ENCODE measurements around the gene TBX21.
A peak's percentile ranks its signal among the peaks of the same experiment; 100 is the strongest.

Gene TBX21, protein sequence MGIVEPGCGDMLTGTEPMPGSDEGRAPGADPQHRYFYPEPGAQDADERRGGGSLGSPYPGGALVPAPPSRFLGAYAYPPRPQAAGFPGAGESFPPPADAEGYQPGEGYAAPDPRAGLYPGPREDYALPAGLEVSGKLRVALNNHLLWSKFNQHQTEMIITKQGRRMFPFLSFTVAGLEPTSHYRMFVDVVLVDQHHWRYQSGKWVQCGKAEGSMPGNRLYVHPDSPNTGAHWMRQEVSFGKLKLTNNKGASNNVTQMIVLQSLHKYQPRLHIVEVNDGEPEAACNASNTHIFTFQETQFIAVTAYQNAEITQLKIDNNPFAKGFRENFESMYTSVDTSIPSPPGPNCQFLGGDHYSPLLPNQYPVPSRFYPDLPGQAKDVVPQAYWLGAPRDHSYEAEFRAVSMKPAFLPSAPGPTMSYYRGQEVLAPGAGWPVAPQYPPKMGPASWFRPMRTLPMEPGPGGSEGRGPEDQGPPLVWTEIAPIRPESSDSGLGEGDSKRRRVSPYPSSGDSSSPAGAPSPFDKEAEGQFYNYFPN

DNA sequence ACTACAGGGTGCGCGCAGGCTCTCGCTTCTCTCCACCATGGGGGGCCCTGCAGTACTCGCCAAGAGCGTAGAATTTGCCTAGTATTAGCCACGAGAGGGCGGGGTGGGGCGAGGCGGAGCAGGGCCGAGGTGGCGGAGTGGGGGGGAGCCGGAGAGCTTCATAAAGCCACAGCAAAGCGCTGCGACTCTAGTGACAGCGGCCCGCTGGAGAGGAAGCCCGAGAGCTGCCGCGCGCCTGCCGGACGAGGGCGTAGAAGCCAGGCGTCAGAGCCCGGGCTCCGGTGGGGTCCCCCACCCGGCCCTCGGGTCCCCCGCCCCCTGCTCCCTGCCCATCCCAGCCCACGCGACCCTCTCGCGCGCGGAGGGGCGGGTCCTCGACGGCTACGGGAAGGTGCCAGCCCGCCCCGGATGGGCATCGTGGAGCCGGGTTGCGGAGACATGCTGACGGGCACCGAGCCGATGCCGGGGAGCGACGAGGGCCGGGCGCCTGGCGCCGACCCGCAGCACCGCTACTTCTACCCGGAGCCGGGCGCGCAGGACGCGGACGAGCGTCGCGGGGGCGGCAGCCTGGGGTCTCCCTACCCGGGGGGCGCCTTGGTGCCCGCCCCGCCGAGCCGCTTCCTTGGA is at the start of gene TBX21:
TBX21 (plus strand) TSS at position 190 of the 627 bp plus-strand sequence; CDS start at position 409, 219 bp downstream.
- DNase-seq = peak; percentile 39

DNA sequence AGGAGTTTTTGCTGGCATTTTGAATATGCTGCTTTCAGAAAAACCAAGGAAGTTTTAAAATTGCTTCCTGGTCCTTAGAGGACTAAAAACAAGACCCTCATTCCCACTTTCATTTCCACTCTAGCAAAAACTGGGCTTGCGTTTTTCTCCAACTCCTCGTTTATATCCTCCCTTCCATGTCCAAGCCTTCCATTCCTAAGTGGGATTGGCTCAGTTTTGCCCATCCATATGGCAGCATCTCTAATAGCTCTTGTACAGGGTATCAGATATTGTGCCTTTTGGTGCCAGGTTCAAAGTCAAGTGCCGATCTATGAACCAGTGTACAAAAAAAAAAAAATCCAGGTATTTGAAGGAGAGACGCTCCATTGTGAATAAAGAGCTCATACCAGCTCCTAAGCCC is 49.0 kb upstream of the TBX21 start:
- DNase-seq = no peak

DNA sequence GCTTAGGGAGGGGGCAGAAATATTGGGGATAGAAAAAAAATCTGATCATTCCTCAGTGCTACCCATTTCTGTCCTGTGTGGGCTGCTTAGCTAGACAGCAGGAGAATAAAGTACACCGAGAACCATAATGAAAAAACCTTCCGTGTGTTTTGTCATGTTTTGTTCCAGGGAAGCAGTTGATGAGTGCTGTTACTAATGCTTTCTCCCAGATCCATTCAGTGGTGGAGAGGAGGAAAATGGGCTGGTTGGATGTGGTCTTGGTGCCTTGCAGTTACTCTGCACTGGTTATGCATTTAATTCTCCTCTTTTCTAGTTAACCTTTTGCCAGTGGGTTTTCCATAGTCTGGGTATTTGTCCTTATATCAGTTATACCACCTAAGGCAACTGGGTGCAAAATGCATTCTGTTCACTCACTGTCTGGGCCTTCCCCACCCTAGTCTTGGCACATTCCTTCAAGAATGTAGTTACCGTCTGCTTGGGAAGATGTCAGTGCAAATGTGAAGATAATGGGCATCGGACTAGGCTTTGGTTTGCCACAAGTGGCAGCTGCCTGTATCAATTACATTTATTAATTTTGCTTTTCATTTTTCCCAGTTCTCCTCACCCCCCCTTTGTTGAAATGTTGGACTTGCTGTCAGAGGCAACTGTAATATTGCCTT is 48.4 kb upstream of the TBX21 start:
- no peak for DNase-seq

DNA sequence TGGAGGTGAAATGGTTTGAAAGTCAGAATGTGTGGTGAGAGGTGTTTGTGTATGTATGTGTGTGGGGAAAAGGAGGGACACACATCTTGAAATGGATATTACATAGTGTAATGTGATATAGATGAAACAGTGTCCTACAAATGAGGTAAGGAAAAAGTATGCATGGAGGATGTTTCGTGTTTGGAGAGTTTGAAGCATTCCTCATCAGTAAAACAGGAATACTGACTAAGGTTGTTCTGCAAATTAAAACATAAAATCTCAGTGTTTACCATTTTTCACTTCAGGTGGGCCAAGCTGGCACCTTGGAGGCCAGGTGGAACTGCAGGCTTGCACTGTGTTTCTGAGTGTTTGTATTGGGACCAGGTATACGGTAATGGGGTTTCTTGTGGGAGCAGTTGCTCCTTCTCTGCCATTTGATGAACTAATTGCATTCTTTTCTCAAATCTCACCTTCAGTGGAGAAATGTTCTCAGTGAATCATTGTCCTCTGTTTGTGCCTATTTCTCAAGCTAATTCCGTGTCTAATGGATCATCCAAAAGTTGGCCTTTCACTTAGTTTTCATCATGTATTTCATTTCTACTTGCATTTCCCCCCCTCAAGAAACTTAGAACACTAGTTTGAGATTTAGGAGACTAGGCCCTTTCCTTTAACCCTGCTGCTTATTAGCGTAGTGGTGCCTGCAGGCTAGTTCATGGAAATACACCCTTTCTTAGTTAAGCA is 47.3 kb upstream of the TBX21 start:
- DNase-seq = no peak

DNA sequence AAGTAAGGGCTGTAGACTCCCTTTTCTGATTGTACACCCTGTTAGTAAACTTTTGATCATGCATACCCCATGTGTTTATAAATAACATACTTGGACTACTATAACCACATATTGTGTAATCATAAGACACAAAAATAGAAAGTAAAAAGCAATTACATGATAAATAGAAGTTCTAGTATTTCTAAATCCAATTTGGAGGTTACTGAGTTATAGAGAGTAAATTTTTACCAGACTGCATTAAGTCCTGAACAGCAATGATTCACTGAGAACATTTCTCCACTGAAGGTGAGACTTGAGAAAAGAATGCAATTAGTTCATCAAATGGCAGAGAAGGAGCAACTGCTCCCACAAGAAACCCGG is 46.8 kb upstream of the TBX21 start:
- DNase-seq = no peak

DNA sequence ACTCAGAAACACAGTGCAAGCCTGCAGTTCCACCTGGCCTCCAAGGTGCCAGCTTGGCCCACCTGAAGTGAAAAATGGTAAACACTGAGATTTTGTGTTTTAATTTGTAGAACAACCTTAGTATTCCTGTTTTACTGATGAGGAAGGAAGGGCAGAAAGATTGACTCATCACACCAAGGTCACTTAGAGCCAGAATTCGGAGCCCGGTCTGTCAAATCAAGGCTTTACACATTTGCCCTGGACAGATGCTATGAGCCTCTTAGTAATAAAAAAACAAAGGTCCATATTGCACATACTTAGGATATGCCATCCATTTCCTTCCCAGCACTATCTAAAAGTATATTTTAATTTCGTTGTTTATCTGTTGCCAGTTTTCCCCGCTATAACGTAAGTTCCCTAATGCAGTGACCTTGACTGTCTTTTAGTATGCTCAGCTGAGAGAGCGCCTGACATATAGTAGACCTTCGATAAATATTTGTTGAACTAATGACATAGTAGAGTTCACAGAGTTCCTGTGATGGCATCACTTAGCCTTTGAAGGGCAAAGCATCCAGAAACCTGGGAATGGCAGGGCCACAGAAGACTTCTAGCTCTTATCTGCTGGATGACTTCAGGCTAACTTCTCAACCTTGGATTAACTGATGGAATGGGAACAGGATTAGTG is 46.2 kb upstream of the TBX21 start:
- no peak for DNase-seq

DNA sequence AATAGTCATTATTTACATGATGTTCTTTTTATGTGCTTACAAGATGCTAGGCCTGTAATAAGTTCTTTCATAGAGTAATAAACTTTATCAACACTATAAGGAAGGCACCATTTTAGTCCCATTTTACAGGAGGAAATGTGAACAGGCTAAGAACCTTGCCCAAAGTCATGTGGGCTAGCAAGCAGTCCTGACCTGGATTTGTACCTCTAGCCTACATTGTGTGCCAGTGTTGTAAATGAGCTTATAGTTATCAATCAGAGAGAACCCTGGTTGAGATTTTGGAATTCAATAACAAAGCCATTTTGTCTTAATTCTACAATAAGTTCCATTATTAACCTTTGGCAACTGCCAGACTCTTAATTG is 45.7 kb upstream of the TBX21 start:
- DNase-seq = no peak

DNA sequence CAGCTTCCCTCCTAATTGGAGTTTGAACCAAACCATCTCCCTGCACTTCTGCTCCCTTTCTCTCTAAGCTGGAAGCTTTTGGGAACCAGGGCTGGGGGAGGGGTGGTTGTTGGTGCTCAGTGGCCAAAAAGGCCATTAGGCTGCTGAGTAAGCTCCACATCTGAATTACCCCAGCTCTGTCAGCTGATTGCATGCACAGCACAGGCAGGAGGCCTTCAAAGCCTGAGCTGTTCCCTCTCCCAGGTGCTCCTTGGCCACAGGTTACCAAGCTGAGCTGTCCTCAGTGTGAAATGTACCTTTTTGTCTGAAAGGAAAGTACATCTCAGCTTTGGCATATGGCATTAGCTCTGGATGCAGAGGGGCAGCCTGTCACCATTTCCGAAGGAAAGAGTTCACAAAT is 45.3 kb upstream of the TBX21 start:
- DNase-seq = no peak

DNA sequence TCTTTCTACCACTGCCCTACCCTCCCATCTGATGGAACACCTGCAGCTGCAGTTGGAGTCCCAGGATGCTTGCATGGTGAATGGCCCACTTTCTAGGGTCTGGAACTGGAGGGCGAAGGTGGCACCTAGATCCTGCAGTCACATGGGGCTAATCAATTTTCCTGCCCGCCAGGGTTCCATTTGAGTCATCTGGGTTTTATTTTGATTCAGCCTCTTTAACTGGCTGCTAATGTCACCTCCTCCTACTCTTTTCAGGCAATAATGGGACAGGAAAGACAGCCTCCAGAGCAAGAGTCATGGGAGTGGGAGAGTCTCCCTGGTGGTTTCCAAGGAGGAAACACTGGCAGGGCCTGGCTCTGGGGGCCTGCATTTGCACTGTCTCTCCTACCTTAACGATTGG is 42.9 kb upstream of the TBX21 start:
- no peak for DNase-seq

DNA sequence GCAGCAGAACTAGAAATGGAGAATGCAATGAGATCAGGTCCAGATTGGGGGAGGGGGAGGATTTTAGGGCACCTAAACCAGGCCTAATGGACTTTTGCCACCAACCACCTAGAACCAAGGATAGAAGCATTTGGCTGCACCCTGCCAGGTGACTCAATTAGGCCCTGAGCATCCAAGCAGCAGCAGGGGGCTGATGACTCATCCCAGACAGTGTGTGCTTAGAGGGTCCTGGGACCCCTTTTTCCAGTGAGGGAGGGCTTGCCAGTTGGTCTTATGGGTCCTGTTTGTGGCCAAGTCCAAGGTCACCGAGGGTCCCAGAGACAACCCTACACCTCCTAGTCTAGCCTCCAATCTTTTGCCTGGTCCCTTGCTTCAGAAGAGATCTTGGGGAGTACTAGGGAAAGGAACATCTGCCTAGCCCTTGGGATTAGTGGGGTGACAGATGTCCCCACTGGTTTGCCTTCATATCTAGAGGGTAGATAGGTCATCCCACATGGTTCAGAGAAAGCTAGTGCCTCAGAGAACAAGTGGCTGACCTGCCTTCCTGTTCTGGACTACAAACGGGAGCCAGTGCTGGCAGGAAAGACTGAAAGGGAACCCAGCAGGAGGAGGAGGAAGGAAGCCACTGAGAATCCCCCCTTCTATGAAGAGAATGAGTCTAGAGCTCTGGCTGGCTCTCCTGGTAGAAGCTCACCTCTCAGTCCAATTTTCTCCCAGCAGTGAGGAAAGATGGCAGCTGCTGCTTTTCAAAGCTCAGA is 40.7 kb upstream of the TBX21 start:
- DNase-seq = no peak

DNA sequence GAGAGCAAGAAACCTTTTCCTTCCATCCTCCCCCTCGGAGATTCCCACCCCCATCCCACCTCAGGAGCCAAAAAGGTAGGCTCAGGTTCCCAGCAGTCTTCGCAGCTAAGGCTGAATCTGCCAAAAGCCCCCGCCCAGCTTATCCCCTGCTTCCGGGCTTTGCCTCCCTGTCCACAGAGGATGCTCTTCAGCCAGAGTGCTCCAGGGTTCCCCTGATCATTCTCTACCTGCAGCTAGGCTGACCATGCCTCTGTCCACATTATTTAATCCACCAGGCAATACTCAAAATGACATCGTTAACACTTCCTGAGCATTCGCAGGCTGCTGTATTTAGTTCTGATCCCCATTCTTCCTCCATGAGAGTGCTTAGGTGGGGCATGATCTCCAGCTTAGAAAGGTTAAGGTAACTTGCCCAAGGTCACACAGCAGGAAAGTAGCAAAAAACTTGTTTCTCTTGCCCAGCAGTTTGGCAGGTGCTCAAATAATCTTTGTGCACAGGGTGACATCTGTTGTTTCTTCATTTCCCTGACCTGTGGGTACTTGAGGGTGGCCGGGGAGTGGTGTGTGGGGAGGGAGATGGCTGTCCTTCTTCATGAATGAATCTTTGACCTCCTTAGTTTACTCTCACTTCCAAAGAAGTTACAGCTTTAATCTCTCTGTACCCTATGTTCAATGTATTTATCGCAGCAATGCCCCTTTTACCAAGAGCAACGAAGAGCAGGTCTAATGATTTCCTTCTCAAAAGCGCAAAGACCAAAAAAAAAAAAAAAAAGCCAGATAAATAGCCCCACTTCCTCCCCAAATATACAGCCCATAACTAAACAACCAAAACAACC is 39.9 kb upstream of the TBX21 start:
- no peak for DNase-seq

DNA sequence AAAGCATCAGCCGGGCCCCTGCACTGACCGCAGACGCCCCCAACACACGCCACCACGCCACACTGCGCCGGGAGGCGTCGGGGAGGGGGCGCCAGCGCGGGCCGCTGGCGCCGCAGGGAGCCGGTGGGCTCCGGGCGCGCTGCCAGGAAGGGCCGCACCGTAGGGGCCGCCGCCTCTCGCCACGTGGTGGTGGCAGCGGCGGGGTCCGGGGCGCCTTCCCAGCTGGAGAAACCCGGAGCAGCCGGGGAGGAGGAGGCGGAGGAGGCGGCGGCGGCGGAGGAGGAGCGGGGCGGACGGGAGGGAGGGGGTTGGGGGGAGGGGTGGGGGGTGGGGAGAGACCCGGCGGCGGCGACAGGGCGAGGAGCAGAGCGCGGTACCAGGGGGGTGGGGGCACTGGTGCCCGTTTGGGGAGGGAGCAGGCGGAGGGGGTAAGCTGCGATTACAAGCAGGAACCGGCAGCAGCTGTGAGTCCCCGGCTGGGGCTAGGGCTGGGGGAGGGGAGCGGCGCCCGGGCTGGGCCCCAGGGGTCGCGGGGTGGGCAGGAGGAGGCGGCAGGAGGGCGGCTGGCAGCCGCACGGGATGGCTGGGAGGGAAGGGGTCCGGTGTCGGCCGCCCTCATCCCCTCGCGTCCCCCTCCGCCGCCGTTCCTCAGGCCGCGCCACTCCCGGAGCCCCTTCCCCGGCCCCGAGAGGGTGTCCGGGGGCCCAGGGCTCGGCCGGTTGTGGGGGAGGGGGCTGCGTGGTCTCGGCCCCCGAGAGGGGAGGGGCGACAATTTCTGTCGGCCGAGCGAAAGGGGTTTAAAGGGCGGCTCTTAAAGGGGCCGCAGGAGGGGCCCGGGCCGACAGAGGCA is 39.1 kb upstream of the TBX21 start, which contains the start of gene TBKBP1:
TBKBP1 (plus strand) TSS at position 431 of the 850 bp plus-strand sequence. CDS start 1,952 bp downstream, outside the sequence.
- peak; percentile 44 for DNase-seq

DNA sequence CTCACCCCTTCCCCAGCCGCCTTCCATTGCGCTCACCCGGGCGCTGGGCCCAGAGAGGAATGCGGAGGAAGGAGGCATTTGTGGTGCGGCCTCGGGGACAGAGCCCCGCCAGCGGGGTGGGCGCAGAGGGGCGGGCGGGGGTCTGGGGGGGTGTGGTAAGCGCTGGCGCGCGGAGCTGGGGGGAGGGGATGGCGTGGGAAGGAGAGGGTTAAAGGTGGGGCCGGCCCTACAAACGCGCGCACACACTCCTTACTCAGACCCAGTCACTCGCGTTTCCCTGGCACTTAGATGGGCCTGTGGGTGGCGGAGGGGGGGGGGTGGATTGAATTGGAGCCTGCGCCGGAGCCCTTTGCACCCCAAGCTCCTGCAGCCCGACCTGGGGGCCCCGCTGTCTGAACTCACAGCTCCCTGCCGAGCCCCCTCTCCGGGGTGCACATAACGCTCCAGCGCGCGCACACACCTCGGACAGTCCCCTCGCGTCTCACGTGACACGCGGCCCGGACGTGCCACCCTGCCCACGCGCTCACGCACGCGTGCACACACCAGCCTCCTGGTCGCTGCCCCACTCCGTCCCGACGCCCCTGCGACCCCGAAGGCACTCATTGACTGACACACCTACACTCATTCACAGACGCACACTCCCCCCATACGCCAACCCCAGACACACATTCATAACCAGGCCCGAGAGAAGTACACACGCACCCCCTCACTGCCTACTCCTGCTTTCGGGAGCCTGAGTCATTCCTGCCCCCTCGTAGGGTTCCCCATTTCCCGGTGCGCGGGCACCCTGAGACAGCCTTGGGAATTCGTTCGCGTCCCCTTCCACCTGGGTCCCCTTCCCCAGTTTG is 38.2 kb upstream of the TBX21 start:
- DNase-seq = no peak

DNA sequence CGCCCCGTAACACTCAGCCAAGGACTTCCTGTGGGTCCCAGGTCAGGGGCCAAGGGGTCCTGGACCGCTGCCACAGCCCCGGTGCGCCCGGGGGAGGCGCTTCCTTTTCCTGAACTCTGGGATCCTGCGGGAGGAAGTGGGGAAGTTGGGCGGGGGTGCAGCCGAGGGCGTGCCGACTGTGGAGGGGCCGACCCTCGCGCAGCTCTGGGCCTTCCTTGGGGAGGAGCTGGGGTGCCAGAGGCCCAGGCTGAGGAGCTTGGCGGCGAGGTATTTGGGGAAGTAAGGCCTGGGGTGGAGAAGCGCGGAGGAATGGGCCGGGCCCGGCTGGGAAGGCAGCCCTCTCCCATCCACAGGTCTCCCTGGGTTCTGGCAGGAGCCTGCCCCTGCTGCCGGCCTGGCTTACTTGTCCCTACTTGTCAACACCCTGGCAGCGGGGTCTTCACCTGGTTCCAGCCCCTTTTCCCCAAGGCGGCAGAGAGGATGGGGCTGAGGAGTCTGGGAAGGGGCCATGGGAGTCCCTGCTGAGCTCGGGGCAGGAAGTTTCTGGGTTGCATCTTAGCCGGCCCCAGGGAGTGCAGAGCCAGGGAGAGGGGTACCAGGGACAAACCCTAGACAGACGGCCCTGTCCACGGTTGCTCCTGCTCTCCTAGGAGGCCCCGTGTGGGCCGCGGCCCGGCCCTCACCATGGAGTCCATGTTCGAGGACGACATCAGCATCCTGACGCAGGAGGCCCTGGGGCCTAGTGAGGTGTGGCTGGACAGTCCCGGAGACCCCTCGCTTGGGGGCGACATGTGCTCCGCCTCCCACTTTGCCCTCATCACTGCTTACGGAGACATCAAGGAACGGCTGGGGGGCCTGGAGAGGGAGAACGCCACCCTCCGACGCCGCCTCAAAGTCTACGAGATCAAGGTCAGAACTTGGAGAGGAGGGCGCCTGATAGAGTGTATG is 37.3 kb upstream of the TBX21 start:
- DNase-seq = no peak

DNA sequence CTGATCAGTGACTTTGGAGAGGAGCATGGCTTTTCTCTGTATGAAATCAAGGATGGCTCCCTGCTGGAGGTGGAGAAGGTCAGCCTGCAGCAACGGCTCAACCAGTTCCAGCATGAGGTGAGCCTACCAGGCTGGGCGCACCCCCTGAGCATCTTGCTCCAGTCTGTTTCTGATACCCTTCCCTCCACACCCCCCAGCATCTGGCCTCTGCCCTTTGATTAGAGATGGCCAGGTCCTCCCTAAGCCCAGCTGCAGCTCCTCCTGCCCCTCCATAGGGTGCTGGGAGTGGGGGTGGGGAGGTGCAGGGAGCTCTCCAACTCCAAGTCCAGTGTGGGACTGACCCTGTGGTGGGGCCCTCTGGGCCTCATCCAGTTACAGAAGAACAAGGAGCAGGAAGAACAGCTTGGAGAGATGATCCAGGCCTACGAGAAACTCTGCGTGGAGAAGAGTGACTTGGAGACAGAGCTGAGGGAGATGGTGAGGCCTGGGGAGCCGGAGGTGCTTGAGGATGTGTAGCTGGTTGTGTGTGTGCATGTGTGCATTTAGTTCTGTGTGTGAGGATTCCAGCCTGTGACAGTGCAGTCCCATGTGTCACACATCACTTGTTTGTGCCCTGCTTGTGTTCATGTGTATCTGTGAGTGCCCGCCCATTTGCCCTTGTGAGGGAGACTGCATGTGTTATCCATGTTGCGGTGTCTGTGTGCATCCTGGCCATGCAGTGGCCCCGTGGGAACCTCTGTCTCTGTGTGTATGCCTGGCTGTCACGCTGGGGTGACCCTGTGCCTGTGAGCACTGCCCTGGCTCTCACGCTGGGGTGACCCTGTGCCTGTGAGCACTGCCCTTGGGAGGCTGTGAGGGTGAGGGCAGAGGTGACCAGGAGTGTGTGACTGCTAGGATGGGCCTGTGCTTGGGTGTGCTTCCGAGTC is 36.1 kb upstream of the TBX21 start:
- DNase-seq = no peak

DNA sequence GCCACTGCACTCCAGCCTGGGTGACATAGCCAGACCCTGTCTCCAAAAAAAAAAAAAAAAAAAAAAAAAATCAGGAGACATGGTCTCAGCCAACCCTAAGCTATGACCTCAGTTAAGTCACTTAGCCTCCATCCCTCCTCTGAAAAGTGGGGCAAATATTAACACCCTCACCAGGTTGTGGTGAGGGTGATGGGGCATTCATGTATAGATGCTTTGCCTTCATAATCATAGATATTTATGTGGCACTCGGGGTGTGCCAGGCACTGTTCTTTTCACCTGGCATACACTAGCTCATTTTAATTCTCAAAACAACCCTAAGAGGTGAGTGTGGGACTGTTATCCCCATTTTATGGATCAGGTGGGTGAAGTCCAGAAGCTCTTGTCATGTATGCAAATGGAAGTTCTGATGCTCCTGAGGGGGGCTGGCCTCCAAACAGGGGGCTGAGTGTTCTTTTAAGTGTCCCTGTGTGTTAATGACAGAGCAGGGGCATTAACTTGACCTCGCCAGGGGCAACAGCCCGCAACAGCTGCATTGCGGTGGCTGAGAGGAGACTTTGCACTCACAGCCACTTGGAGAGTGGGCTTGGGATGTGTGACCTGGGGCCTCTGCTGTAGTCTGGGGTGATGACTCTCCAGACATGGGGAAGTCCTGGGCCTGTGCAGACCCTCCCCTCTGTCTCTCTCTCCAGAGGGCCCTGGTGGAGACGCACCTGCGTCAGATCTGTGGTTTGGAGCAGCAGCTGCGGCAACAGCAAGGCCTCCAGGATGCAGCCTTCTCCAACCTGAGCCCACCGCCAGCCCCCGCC is 34.9 kb upstream of the TBX21 start:
- no peak for DNase-seq
